Measurements from ENCODE around the gene MMRN2. TPM values are rescaled to one million over a fixed set of nuclear protein-coding genes. Genes with fewer than 3 reads are reported as not detected.
A peak's percentile ranks its signal among the peaks of the same experiment; 100 is the strongest.

The MMRN2 gene
- total RNA-seq, 1 experiment from 2014 or later, result 1.4 TPM

DNA sequence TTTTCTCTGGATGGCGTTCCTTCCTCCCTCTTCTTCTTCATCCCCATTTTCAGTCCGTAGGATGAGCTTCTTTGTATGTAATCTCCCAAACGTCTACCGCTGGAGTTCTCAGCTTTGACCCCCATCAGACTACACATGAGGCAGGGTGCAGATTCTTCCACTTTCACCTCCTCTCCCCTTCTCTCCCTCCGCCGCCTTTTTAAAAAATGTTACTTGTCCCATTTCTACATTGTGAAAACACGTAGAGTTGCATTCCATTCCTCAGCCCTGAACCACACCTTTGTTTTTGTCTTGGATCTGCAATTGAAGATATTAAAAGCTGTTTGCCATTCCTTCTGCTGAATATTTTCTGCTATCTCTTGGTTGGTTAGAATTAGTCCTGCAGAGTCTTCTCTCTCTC is 17.1 kb upstream of the MMRN2 start:
- Mint-ChIP-seq H3K4me3 (ENCODE audit: unreplicated experiment) (peak overlapping the region; percentile 19), H3K27me3 (ENCODE audit: insufficient read depth, unreplicated experiment) (no peaks in the 10 kb centered on the region), H3K9me3 (ENCODE audit: unreplicated experiment) (no peaks in the 10 kb centered on the region), H3K27ac (ENCODE audit: low read depth, unreplicated experiment) (peak overlapping the region; percentile 1), H3K4me1 (ENCODE audit: insufficient read depth, unreplicated experiment) (peaks cover 43% of the 10 kb centered on the region), H3K36me3 (ENCODE audit: insufficient read depth, unreplicated experiment) (peaks cover 5% of the 10 kb centered on the region)
- TF ChIP-seq, protein P1, sequence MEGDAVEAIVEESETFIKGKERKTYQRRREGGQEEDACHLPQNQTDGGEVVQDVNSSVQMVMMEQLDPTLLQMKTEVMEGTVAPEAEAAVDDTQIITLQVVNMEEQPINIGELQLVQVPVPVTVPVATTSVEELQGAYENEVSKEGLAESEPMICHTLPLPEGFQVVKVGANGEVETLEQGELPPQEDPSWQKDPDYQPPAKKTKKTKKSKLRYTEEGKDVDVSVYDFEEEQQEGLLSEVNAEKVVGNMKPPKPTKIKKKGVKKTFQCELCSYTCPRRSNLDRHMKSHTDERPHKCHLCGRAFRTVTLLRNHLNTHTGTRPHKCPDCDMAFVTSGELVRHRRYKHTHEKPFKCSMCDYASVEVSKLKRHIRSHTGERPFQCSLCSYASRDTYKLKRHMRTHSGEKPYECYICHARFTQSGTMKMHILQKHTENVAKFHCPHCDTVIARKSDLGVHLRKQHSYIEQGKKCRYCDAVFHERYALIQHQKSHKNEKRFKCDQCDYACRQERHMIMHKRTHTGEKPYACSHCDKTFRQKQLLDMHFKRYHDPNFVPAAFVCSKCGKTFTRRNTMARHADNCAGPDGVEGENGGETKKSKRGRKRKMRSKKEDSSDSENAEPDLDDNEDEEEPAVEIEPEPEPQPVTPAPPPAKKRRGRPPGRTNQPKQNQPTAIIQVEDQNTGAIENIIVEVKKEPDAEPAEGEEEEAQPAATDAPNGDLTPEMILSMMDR (IDR thresholded peaks at IDR 0.05; ENCODE audit: unreplicated experiment), result no peak
- ChIA-PET CTCF (interaction anchor here (0.7 kb wide), 2 partner anchors 11 to 217 kb away, joined by 3 read pairs; no protein-coding TSS in a partner anchor), POLR2A (interaction anchor here (0.8 to 1.4 kb wide), 2 partner anchors 108 to 121 kb away, joined by 3 to 7 read pairs; partner anchors contain the start of gene SHLD2)
- DNase-seq (ENCODE audit: unreplicated experiment), result no peak
- intact Hi-C loops (cut with micrococcal nuclease), result no loop called here
- BruUV-seq (replicated peaks), result no TSS peak

DNA sequence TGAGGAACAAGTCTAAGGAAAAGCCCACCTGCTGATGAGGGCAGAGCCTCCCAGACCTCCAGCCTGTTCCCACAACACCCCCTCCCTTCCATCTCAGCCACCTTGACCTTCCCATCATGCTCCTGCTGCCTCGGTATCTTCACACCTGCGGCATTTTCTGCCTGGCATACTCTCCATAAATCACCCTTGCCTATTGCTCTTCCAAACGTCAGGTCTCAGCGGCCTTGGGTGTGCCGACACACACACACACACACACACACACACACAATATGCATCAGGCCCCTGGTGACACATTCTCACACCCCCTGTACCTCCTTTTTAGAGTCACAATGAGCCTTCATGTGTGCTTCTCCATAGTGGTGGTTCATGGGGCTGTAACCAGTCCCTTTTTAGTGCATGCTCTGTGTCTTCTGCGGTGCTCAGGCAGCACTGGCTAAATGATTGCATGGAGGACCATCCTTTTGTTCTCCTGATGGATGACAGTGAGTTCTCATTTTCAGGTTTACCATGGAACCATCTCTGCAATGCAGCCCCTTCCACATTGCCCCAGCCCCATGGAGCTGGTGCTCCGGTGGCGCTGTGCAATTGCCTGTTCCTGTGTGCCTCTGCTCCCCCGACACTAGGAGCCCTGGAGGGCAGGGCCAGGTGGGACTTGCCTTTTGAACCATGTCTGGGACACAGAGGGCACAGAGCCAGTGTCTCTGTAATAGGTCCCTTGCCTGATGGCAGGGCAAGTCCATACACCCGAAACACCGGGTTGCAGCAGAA is 15.4 kb upstream of the MMRN2 start:
- no peaks in the 10 kb centered on the region for H3K27me3 Mint-ChIP-seq (ENCODE audit: insufficient read depth, unreplicated experiment)
- TF ChIP-seq, protein P1 (IDR thresholded peaks at IDR 0.05; ENCODE audit: unreplicated experiment), result no peak
- intact Hi-C loops (cut with micrococcal nuclease), result no loop called here
- no peak for DNase-seq (ENCODE audit: unreplicated experiment)
- peak overlapping the region; percentile 97 for H3K27ac Mint-ChIP-seq (ENCODE audit: low read depth, unreplicated experiment)
- H3K9me3 Mint-ChIP-seq (ENCODE audit: unreplicated experiment), result no peaks in the 10 kb centered on the region
- peaks cover 5% of the 10 kb centered on the region for H3K36me3 Mint-ChIP-seq (ENCODE audit: insufficient read depth, unreplicated experiment)
- ChIA-PET CTCF (no interaction called here), POLR2A (no interaction called here)
- H3K4me3 Mint-ChIP-seq (ENCODE audit: unreplicated experiment), result no peak overlapping the region
- BruUV-seq (replicated peaks), result no TSS peak
- peaks cover 43% of the 10 kb centered on the region for H3K4me1 Mint-ChIP-seq (ENCODE audit: insufficient read depth, unreplicated experiment)

GRCh38 chr10:86971232-86971991 is 14.0 kb upstream of the MMRN2 start:
- Mint-ChIP-seq H3K4me1 (ENCODE audit: insufficient read depth, unreplicated experiment) (peaks cover 56% of the 10 kb centered on the region), H3K27me3 (ENCODE audit: insufficient read depth, unreplicated experiment) (no peaks in the 10 kb centered on the region), H3K36me3 (ENCODE audit: insufficient read depth, unreplicated experiment) (peaks cover 5% of the 10 kb centered on the region), H3K4me3 (ENCODE audit: unreplicated experiment) (peak overlapping the region; percentile 77), H3K27ac (ENCODE audit: low read depth, unreplicated experiment) (peak overlapping the region; percentile 97), H3K9me3 (ENCODE audit: unreplicated experiment) (no peaks in the 10 kb centered on the region)
- CTCF ChIA-PET, result interaction anchor here (0.7 to 3.1 kb wide), 3 partner anchors 11 to 114 kb away, joined by 4 to 23 read pairs (median 4); no protein-coding TSS in a partner anchor
- TF ChIP-seq, protein P1 (IDR thresholded peaks at IDR 0.05; ENCODE audit: unreplicated experiment), result no peak
- POLR2A ChIA-PET, result interaction anchor here (0.9 to 5.7 kb wide), 7 partner anchors 13 to 214 kb away, joined by 3 to 98 read pairs (median 42); partner anchors contain the start of genes BMPR1A, FAM25A, GLUD1 and SHLD2
- DNase-seq (ENCODE audit: unreplicated experiment), result peak; percentile 92
- BruUV-seq (replicated peaks), result no TSS peak
- intact Hi-C loops (cut with micrococcal nuclease), result loop anchor here (2.0 kb wide), 1 partner anchor 121 kb away; no protein-coding TSS in a partner anchor

- Mint-ChIP-seq H3K4me3 (ENCODE audit: unreplicated experiment) (peak overlapping the region; percentile 77), H3K4me1 (ENCODE audit: insufficient read depth, unreplicated experiment) (peaks cover 60% of the 10 kb centered on the region), H3K36me3 (ENCODE audit: insufficient read depth, unreplicated experiment) (peaks cover 5% of the 10 kb centered on the region), H3K27ac (ENCODE audit: low read depth, unreplicated experiment) (peak overlapping the region; percentile 97), H3K9me3 (ENCODE audit: unreplicated experiment) (no peaks in the 10 kb centered on the region), H3K27me3 (ENCODE audit: insufficient read depth, unreplicated experiment) (no peaks in the 10 kb centered on the region)
- CTCF ChIA-PET, result interaction anchor here (0.7 to 3.1 kb wide), 3 partner anchors 10 to 114 kb away, joined by 4 to 23 read pairs (median 4); no protein-coding TSS in a partner anchor
- POLR2A ChIA-PET, result interaction anchor here (0.9 to 5.7 kb wide), 7 partner anchors 12 to 214 kb away, joined by 3 to 98 read pairs (median 42); partner anchors contain the start of genes BMPR1A, FAM25A, GLUD1 and SHLD2
- DNase-seq (ENCODE audit: unreplicated experiment), result no peak
- intact Hi-C loops (cut with micrococcal nuclease), result loop anchor here (2.0 kb wide), 1 partner anchor 122 kb away; no protein-coding TSS in a partner anchor
- TF ChIP-seq, protein P1 (IDR thresholded peaks at IDR 0.05; ENCODE audit: unreplicated experiment), result no peak
- BruUV-seq (replicated peaks), result no TSS peak
Measured at GRCh38 chr10:86970982-86971231, 13.5 kb upstream of the MMRN2 start.

Data from MCF 10A (cell line).